ENCODE data around the gene KIF1B. TPM values are rescaled to one million over a fixed set of nuclear protein-coding genes. Genes with fewer than 3 reads are reported as not detected.
A peak's percentile ranks its signal among the peaks of the same experiment; 100 is the strongest.

The KIF1B gene
- total and polyA plus RNA-seq, 8 donors: 8.2 to 26.4 (median 19.3) TPM

GRCh38 chr1:10168912-10169514, 41.4 kb upstream of the KIF1B start:
- 58 to 63% methylated on average over 7 of the region's 7 CpGs for WGBS, 2 donors
- TF ChIP-seq CTCF (IDR thresholded peaks at IDR 0.05): no peak
- ATAC-seq (peak in 2 of 4 donors; percentile 35 to 63), DNase-seq (no peak), FAIRE-seq (no peak)
- Histone ChIP-seq H3K4me1 (peaks cover 0 to 11% (median 8%) of the 10 kb centered on the region in 3 donors), H3K4me3 (no peak overlapping the region), H3K27me3 (no peaks in the 10 kb centered on the region), H3K36me3 (peaks cover 0 to 23% (median 8%) of the 10 kb centered on the region in 3 donors), H3K9me3 (no peaks in the 10 kb centered on the region), H3K27ac (peak overlapping the region in 1 of 4 donors; percentile 58)
- intact Hi-C loops (cut with DNase I): no loop called here

DNA sequence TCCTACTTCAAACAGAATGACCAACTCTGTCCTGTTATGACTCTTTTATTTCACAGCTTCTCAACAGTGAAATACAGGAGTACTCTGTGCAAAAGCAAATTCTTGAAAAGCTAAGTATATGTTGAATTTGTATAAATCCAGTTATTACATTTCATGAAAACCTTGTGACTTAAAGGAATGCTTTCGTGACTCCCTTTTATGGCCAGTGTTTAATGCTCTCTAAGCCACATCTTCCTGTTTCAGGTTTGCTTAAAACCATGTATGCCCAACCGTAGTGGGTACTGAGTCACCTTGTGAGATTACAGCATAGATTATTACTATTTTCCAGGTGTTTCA, 40.2 kb upstream of the KIF1B start:
- no peaks in the 10 kb centered on the region for H3K9me3 ChIP-seq
- H3K4me1 ChIP-seq: peaks cover 0 to 8% (median 7%) of the 10 kb centered on the region in 3 donors
- ATAC-seq: peak in 1 of 4 donors; percentile 29
- no peak for DNase-seq
- peak overlapping the region in 1 of 4 donors; percentile 58 for H3K27ac ChIP-seq
- TF ChIP-seq CTCF (IDR thresholded peaks at IDR 0.05): no peak
- no peak overlapping the region for H3K4me3 ChIP-seq
- peaks cover 0 to 22% (median 4%) of the 10 kb centered on the region in 3 donors for H3K36me3 ChIP-seq
- FAIRE-seq: no peak
- intact Hi-C loops (cut with DNase I): no loop called here
- WGBS, 2 donors: 63 to 73% methylated on average over 2 of the region's 2 CpGs
- H3K27me3 ChIP-seq: no peaks in the 10 kb centered on the region

- peaks cover 0 to 16% (median 0%) of the 10 kb centered on the region in 3 donors for H3K36me3 ChIP-seq
- intact Hi-C loops (cut with DNase I): no loop called here
These were observed 39.1 kb upstream of the KIF1B start for GRCh38 chr1:10171105-10171767.

GRCh38 chr1:10171995-10172669, 38.2 kb upstream of the KIF1B start:
- ATAC-seq (no peak), DNase-seq (no peak), FAIRE-seq (no peak)
- peaks cover 0 to 16% (median 0%) of the 10 kb centered on the region in 3 donors for H3K36me3 ChIP-seq
- peaks cover 0 to 8% (median 7%) of the 10 kb centered on the region in 3 donors for H3K4me1 ChIP-seq
- no peaks in the 10 kb centered on the region for H3K9me3 ChIP-seq
- intact Hi-C loops (cut with DNase I): no loop called here
- TF ChIP-seq CTCF (IDR thresholded peaks at IDR 0.05): no peak
- WGBS, 2 donors: 85 to 92% methylated on average over 8 of the region's 8 CpGs
- H3K4me3 ChIP-seq: no peak overlapping the region
- no peaks in the 10 kb centered on the region for H3K27me3 ChIP-seq
- no peak overlapping the region for H3K27ac ChIP-seq

More at GRCh38 chr1:10171105-10171767, 39.1 kb upstream of the KIF1B start:
- no peak for TF ChIP-seq CTCF (IDR thresholded peaks at IDR 0.05)
- WGBS, 2 donors: 94 to 95% methylated on average over 16 of the region's 16 CpGs
- no peaks in the 10 kb centered on the region for H3K27me3 ChIP-seq
- ATAC-seq (no peak), FAIRE-seq (no peak), DNase-seq (no peak)
- H3K27ac ChIP-seq: no peak overlapping the region
- H3K9me3 ChIP-seq: no peaks in the 10 kb centered on the region
- peaks cover 0 to 8% (median 7%) of the 10 kb centered on the region in 3 donors for H3K4me1 ChIP-seq
- H3K4me3 ChIP-seq: no peak overlapping the region

Data from pancreas (tissue), 10 donors.